Glutamatergic neuron (in vitro differentiated cells): ENCODE results near the gene AFF1. TPM values are rescaled to one million over a fixed set of nuclear protein-coding genes. Genes with fewer than 3 reads are reported as not detected.
"Not testable (repeated sequence)": the region's sequence is repeated elsewhere in the genome, so short reads cannot be mapped to it uniquely, and the experiment has no call there.

Experiments used
- DNase-seq: peaks from one replicate; pipeline ENCODE4 v3.0.0; 2022
- H3K27ac Mint-ChIP-seq: one replicate; pipeline ENCODE4 v1.8.0; 2020; ENCODE audit warnings: mild to moderate bottlenecking, mixed read lengths, inconsistent platforms; ENCODE audit not compliant: unreplicated experiment
- H3K27me3 Mint-ChIP-seq: one replicate; pipeline ENCODE4 v1.8.0; 2020; ENCODE audit warnings: mild to moderate bottlenecking, moderate library complexity, mixed read lengths, inconsistent platforms; ENCODE audit not compliant: unreplicated experiment
- H3K36me3 Mint-ChIP-seq: one replicate; pipeline ENCODE4 v1.8.0; 2020; ENCODE audit warnings: mild to moderate bottlenecking, mixed read lengths, inconsistent platforms; ENCODE audit not compliant: unreplicated experiment
- H3K4me1 Mint-ChIP-seq: one replicate; pipeline ENCODE4 v1.8.0; 2020; ENCODE audit warnings: mild to moderate bottlenecking, low read depth, mixed read lengths, inconsistent platforms; ENCODE audit not compliant: unreplicated experiment
- H3K4me3 Mint-ChIP-seq: one replicate; pipeline ENCODE4 v1.8.0; 2020; ENCODE audit warnings: mild to moderate bottlenecking, mixed read lengths, inconsistent platforms; ENCODE audit not compliant: unreplicated experiment
- H3K9me3 Mint-ChIP-seq: one replicate; pipeline ENCODE4 v1.8.0; 2020; ENCODE audit warnings: mild to moderate bottlenecking, moderate library complexity, mixed read lengths, inconsistent platforms; ENCODE audit not compliant: unreplicated experiment
- CTCF ChIP-seq: fragments of 200-600 bp; sonication (generic); IDR thresholded peaks from one replicate; pipeline ENCODE4 v1.5.0; 2021; ENCODE audit not compliant: partially characterized antibody, unreplicated experiment
- total RNA-seq: library from RNA; stranded (reverse); fragmentation: NEBNext Ultra II Directional; extraction: Animal tissue kit (Norgen Biotek cat#: 25700); gene quantifications from one replicate; pipeline ENCODE4 v1.2.1, GENCODE V29; 2021; ENCODE audit not compliant: unreplicated experiment

Gene AFF1
- total RNA-seq, 1 donor from 2014 or later, result 42.5 TPM

DNA sequence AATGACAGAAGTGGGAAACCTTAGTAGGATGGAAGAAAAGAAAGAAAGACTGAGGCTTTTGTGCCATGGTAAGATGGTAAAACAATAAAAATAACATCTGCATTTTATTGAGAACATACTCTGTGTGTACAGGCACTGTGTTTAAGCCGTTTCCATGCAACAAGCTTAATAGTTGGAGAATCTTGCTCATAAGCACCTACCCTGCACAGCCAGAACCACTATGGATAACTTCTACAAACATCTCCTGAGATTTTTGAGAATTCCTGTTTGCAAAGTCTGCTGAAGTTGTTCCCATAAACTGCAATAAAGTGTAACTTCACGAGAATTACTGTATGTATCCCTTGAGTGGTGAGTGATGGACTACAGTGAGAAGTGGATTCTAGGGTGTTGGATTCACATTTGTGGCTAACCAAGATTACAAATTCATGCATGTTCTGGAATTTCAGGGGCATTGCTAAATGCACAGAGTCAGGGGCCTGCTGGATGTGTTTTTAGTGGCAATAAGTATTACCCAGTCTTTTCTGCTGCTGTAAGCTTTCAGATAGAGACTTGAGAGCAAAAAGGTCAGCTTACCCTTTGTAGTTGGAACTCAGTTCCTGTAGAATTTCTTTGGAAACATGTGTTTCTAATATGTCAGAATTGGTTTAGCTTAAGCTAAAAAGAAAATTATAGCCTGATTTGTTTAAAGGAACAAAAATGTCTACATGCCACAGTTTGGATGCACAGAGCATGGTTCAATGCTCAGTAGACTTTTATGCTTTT lies 132.5 kb downstream of the AFF1 start:
- no peaks in the 10 kb centered on the region for H3K27me3 Mint-ChIP-seq
- H3K9me3 Mint-ChIP-seq, result peaks cover 2% of the 10 kb centered on the region
- H3K36me3 Mint-ChIP-seq, result peaks cover 4% of the 10 kb centered on the region
- DNase-seq, result no peak
- peaks cover 17% of the 10 kb centered on the region for H3K4me1 Mint-ChIP-seq
- TF ChIP-seq CTCF, result no peak
- no peak overlapping the region for H3K4me3 Mint-ChIP-seq
- no peak overlapping the region for H3K27ac Mint-ChIP-seq

- Mint-ChIP-seq H3K27ac (peak overlapping the region; percentile 81), H3K4me3 (peak overlapping the region; percentile 61), H3K36me3 (peaks cover 4% of the 10 kb centered on the region), H3K27me3 (peaks cover 2% of the 10 kb centered on the region), H3K9me3 (peaks cover 2% of the 10 kb centered on the region), H3K4me1 (peaks cover 27% of the 10 kb centered on the region)
- no peak for TF ChIP-seq CTCF
- DNase-seq, result no peak
Measured at GRCh38 chr4:87068583-87069021, 133.8 kb downstream of the AFF1 start.

GRCh38 chr4:87069037-87069742 lies 134.4 kb downstream of the AFF1 start:
- H3K27me3 Mint-ChIP-seq, result peaks cover 2% of the 10 kb centered on the region
- H3K27ac Mint-ChIP-seq, result no peak overlapping the region
- peaks cover 32% of the 10 kb centered on the region for H3K4me1 Mint-ChIP-seq
- H3K36me3 Mint-ChIP-seq, result peaks cover 1% of the 10 kb centered on the region
- DNase-seq, result no peak
- no peak overlapping the region for H3K4me3 Mint-ChIP-seq
- peaks cover 2% of the 10 kb centered on the region for H3K9me3 Mint-ChIP-seq
- no peak for TF ChIP-seq CTCF

DNA sequence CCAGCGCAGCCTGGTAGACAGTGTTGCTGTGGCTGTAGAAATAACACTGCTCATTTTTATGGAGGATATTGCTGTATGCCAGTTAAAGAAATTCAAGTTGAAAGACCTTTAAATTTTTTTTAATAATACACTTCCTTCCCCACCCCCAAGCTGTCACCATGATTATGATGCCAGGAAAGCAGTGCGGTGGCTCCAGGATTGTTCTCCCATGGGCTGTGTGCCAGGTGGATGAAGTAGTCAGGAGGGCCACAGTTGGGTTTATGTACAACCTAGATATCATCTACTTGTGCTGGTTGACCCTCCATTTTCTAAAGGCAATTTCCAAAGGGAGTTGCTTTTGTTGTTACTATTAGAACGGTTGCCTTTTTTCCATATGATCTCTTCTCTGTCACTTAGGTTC lies 136.6 kb downstream of the AFF1 start:
- TF ChIP-seq CTCF, result no peak
- Mint-ChIP-seq H3K27me3 (peaks cover 2% of the 10 kb centered on the region), H3K9me3 (peaks cover 2% of the 10 kb centered on the region), H3K27ac (peak overlapping the region; percentile 39), H3K36me3 (no peaks in the 10 kb centered on the region), H3K4me3 (no peak overlapping the region), H3K4me1 (peaks cover 32% of the 10 kb centered on the region)
- no peak for DNase-seq

GRCh38 chr4:87072545-87072944 lies 137.7 kb downstream of the AFF1 start:
- not testable (repeated sequence) for DNase-seq, H3K9me3 Mint-ChIP-seq, H3K27me3 Mint-ChIP-seq, H3K4me3 Mint-ChIP-seq, H3K27ac Mint-ChIP-seq, H3K36me3 Mint-ChIP-seq
- H3K4me1 Mint-ChIP-seq, result peaks cover 32% of the 10 kb centered on the region
